ENCODE measurements around the gene CHD6.

Gene CHD6

DNA sequence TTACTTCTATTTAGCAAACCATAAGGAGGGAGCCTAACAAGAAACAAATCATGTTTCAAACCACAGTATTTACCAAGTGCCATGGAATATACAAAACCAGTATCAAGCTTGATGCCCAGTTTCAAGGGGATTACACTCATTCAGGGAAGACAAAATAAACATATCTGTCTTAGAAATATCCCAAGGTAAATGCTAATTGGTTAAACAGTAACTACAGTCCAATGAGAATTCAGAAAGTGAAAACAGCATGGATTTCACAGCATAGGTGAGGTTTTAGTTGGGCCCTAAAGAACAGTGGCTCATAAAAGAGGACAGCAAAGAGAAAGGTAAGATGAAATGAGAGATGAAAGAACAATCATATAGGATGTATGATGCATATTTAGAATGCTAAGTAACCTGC lies 110.3 kb downstream of the CHD6 start:
- no peak for DNase-seq

DNA sequence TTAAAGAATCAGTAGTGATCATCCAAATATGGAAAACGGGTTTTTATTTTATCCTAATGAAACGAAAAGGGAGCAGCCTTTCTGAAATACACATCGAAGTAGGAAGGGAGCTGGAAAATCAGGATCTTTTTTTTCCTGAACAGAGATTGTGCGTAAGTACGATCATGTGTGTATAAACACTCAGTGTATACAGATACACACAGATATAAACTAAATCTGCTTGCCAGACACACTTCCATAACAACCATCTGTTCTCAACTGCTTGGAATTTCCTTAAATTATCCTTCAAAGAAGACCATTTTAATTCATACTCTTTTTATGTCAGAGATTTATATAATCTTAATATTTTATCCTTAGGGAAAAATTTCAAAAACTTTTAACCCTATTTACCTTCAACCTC lies 110.7 kb downstream of the CHD6 start:
- no peak for DNase-seq

DNA sequence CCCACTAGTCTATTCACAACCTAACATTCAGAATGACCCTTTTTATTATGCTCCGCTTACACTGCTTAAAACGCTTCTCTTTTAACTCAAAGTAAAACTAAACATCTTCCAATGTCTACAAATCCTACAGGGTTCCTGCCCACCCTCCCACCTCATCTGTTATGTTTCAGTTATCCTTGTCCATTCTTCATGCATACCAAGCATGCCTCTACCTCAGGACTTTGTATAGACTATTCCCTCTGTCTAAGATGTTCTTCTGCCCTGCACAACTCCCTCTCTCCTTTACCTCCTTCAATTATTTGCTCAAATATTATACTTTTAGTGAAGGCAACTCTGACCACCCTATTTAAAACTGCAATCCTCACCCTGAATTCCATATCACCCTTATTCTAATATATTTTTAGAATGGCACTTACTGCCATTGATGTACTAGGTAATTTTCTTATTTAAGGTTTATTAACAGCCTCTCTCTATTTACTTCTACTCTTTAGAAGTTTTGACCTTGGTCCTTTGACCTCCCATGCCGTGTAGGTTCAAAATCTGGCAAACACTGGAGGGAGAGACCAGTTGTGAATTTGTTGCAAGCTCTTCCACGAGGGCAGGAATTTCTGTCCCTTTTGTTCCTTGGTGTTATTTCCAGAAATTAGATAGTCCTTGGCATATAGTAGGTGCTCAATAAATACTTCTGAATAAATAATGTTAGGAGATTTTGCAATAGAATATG lies 111.8 kb downstream of the CHD6 start:
- no peak for DNase-seq

DNA sequence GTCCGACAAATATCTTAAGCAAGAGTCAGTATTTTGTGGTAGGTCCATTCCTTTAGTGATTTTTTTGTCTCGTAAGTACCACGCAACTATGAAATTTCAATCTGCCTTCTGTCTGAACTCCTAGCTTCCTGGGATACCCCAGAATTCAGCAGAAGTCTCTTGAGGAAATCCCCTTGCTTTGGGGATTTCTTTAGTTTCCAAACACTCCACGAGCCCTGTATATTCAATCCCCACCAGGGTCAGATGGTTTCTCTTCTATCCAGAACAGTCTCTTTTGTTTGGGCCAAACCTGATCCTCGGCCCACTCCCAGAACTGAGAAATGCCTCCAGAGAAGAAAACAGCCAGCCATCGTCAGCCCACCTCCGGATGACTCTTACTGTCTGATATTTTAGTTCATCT lies 113.0 kb downstream of the CHD6 start:
- DNase-seq: no peak

DNA sequence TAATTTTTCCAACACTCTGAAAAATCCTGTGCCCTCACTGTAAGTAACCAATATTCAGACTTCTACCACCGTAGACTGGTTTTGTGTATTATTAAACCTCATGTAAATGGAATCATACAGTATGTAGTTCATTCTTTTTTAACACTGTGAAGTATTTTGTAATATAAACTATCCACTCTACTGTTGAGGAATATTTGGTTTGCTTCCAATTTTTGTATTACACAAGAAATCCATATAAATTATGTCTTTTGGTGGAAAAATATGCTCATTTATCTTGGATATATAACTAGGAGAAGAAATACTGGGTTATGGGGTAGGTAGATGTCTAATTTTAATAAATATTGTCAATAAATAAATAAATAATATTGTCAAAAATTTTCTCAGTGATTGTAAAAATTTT lies 116.8 kb downstream of the CHD6 start:
- DNase-seq: no peak

DNA sequence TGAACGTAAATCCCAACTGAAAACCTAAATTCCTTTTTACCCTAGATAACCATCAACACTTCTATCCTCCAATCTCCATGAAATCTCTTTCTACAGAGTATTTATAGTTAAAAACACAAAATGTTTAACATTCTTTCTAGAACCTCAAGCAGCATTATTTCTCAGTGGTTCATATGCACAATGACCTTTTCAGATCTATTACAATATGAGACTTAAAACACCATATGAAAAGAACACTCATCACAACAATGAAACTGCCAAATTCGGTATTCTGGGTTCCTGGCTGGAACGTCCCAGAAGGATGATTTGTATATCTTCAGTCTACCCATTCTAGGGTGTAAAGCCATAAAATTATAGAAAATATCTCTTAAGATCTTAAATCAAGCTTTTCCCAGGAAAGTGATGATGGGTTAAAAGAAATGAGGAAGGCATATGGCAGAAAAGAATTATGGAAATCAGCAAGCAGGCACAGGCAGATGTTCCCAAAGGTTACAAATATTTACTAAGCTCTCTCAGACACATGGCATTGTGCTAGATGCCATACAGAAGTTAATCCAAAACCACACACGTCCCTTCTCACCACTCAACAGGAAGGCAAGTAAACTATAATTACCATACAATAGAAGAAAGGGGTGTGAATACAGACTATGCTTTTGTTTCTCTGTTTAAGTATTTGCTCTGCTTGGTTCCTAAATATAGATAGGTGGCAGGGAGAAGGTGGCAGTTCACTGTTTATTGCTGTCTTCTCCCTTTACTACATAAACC lies 118.0 kb downstream of the CHD6 start:
- DNase-seq: no peak

DNA sequence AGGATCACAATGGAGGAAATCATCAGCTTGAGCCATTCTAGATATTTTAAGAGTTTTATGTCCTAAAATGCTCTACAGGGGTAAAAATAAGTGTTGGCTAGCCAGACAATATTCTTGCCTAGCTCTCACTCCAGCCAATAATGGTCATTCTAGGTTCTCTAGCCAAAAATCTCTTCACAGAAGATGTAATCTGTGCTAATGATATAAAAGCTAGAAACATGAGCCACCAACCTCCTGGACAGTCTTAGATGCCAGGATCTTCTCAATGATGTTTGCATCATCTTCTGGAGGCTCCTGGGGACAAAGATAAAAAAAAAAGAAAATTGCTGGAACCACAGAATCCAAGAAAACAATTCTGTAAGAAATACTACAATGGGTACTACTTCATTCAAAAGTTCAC lies 119.1 kb downstream of the CHD6 start:
- DNase-seq: no peak

DNA sequence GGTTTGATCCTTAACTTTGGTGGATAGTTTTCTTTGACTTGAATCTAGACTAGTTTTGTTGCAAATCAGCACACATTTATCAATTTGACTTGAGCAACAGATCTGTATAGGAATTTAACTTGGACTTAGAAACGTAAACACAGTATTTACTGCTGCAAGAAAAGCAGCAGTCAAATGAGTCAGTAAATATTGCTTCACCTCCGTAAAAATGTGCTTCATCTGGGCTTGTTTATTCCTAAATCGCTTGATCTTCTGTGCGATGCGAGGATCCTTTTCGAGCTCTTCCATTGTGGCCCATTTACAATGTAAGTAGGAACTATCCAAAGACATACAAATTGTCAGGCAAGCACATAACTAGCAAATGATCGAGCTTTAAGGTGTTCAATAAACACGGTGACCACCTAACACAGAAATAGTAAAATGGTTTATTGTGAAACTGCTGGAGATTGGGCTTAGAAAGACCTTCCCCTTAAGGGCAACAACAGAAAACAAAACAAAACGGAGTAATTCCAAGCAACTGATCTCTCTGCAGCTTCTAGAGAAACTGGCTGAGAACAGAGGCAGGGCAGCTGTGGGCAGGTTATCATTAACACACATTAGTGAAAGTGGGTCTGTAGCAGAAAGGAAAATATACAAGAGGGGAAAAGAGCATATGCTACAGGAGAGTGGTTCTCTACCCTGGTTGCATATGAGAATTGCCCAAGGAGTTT lies 120.8 kb downstream of the CHD6 start:
- DNase-seq: no peak

DNA sequence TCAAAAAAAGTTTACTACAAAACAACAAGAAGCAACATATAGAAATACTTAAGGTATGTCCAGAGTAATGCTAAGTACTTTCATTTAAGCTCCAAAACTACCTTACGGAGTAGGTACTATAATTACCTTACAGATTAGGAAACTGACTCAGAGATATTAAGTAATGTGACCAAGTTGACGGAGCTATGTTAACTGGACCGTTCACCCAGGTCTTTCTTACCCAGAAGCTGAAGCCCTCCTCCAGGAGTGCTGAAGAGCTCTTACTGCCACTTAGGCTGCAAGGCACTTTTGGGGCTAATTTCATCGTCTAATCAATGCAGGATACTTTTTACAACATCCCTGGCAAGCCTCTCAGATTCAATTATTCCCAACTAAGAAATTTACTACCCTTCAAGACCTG lies 123.7 kb downstream of the CHD6 start:
- no peak for DNase-seq

DNA sequence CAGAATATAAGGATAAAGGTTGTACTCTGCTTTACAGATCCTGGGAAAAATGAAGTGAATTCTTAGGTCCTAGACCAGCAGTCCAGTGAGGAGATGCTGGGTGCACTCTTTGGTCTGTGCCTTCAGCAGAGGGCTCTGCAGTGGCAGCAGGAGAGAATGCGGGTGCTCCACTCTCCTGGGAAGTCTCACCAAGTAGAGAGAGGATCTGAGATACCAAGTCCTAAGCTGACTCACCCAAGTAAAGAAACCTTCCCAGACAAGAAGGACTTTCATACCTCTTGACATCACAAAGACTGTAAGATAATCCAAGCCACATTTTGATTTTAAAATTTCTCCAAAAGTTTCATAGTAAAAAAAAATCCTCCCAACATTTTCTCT lies 134.6 kb downstream of the CHD6 start:
- DNase-seq: no peak

DNA sequence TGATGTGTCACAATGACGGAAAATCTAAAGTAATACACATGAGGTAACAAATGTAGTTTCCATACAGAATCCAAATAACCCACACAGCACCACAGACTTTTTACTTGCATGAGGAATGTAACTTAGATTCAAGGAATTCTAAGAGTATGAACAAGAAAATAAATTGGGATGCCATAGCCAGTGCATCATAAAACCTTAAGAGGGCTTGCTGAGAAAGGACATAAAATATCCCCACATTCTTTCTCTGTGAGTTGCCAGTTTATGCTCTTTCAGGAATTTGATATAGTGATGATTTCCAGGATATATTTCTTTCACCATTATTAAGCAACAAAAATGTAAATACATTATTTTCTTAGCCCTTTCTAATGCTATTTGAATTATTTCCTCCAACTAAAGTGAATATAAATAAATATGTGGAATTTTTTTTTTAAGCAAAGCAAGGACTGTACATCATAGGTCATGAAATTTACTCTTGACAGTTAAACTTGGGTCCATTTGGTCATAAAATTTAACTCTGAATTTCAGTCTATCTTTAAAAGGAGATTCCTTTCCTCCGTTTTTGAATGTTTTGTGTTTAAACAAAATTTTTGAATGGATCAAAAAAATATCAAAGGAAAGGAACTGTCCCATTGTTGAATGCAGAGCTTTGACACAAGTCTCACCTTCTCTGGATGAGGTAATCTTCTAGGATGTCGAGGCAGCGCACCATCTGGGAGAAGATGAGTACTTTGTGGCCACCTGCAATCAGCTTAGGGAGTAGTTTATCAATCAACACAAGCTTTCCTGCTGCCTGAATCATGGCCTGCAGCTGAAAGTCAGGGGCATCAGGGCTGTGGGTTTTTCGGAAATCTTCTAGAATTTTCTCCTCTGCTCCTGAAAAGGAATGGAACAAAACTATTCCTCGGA lies 135.3 kb downstream of the CHD6 start:
- no peak for DNase-seq

DNA sequence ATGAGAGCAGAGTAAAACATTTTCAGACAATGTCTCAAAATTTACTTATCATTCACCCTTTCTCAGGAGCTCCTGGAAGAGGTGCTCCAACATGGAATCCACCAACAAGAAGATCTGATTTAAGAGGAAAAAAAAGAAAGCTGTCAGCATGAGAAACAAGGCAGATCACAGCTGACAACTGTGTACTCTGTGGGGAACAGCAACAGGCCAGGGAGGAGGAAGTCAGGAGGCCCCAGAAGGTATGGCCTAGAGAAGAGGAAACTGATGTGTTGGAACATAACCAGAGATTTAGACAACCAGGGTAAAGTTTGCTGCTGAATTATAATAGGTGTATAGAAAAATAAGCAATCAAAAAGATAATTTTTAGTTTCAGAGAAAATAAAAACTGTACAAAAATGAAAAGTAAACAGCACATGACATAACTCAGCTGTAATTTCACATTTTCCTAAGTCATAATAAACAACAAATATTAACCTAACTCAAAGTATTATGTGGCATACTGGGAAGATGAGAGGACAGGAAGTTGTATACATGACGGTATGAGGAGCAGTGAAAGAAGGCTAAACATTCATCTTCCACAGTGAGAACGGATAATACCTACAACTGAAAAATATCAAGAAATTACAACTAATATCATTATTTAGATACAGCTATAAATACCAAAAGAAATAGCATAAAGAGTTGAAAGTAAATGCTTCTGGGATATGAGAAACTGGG lies 138.0 kb downstream of the CHD6 start:
- no peak for DNase-seq

DNA sequence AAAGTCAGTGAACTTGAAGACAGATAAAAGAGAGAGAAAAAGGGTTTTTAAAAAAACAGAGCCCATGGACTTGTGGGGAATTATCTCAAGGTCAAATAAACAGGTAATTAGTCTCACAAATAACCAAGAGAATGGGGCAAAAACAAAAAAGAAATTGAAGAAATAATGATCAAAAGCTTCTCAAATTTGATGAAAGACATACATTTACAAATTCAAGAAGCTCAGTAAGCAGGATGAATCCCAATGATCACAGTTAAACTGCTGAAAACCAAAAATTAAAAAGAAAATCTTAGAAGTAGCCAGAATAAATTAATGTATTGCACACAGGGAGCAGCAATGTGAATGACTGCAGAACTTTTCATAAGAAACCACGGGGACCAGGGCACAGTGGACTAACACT lies 139.1 kb downstream of the CHD6 start:
- DNase-seq: no peak

DNA sequence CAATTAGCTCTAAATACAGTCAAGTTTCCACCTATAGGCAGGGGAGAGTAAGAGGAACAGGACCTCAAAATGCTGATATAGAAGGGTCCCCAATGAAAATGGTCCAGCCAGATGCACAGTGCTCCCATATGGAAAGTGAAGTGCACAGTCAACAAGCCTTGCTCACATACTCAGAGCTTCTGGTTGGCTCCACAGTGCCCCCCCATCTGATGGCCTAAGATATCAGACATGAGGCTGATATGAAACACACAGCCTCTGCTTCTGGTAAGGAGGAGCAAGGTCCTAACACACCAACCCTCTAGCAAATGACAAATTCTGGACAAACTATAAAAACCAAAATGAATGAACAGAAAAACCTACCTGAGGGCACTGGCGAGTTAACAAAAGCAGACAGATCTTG lies 140.2 kb downstream of the CHD6 start:
- no peak for DNase-seq

DNA sequence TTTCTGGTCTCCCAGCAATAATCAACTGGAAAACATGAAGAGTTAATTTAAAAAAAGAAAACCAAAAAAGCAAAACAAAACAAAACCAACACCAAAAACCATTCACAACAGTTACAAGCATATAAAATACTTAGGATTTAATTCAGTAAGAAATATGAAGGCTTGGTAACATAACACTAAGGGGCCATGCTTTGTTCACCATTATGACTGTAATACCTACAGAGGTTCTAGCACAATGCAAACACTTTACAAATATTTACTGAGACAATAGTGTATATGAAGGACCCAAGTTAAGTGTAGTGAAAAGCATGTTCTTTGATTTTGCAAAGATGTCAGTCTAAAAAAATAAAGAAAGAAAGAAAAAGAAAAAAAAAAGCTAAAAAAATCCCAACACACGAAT lies 141.7 kb downstream of the CHD6 start:
- DNase-seq: no peak

DNA sequence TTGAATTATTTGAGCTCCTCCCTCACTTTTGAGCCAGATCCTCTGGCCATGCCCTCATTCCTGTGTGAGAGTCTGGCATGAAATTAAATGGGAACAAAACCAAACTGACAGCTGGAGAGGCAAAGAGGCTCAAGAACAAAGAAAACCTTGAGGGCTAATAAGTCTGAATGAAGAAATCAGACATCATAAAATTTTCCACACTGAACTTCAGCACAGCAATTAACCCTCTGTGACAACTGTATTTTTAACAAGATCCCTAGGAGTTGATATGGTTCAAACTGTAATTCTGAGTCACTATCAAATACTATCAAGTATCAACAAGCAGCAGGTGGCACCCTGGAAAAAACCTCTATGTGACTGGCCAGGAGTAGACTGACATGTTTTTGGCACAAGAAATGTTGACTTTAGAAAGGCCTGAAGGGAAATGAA lies 142.2 kb downstream of the CHD6 start:
- DNase-seq: no peak

DNA sequence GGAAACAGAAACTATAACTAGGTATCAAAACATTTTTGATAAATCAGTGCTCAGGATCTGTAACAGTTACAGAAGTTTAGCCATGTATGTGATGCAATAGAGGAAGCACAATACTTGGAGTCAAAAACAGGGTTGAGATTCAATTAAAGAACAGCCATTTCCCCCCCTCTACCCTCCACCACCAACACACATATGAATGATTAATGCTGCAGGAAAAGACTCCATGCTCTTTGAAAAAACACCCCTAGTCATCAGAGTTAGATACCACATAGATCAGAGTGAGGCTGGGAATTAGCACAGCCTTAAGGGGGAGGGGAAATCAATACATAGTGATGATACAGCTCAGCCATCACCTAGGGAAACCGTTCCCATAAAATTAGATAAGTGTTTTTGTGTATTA lies 142.7 kb downstream of the CHD6 start:
- no peak for DNase-seq

DNA sequence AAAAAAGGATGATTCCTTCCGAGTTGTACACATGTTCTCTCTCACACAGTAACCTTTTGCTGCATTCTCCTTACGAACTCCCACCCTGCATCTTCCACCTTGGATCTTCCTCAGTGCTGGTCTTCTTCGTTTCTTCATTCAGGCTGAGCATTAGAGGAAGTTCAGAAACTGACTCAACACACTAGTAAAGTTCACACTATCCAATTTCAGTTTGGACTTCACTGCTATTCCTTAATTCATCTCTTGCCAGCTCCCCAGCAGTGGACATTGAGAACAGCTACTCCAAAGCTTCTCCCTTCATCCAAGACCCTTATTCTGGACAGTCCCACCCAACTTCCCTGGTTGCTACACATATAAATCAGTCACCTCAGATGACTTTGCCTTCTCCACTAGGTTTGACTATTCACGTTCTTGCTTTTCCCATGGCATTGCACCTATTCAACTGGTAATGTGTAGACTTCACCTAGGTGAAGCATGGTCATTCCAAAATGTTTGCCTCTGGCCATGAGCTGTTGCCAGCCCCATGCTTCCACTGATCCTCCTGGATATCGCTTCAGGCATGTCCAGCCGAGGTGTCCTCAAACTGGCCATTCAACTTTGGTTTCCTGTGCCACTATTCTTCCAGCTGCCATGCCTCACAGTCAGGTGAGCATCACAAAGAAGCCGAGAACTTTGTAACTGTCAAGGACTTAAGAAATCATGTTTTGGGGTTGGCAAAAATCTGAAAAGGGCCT lies 147.6 kb downstream of the CHD6 start:
- DNase-seq: no peak

DNA sequence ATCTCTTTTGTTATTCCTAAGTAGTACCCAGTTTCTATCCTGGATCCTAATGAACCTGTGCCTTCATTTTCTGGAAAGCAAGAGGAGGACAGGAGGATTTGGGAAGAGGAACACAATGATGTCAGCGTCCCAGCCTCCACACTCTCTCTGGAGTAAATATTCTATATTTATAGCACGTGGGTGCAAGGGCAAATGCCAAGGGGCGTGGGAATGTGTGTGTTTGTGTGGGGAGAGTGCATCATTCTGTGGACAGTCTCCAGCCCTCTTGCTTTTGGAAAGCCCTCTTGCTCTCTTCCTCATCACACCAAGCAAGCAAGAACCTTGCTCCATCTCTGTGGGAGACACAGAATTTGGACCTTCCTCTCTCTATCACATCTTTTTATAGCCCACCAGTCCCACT lies 148.3 kb downstream of the CHD6 start:
- no peak for DNase-seq

DNA sequence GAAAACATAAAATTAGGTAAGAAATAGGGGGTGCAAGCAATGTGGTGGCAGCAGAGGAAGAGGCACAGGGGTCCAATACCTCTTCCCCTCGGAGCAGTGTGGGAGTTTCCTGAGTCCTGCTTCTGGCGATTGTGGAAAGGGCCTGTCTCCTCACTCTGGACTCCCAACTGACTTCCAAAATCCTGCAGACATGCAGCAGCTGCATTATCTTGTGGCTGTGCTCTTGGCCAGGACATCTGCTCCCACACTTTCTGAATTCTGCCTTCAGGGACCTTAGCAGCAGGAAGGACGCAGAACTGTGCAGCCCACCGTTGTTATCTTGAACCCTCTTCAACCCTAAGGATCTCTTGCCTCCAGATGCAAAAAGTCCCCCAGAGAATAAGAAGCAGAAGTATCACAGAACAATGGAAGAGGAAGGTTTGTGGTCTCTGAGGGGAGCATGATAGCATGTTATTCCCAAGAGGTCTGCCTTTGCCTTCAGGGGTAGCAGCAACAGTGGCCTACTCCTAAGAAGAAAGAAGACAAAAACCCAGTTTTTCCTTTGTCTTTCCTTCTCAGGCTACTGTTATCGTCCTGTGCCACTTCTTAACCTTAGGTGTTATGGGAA lies 149.1 kb downstream of the CHD6 start:
- no peak for DNase-seq

DNA sequence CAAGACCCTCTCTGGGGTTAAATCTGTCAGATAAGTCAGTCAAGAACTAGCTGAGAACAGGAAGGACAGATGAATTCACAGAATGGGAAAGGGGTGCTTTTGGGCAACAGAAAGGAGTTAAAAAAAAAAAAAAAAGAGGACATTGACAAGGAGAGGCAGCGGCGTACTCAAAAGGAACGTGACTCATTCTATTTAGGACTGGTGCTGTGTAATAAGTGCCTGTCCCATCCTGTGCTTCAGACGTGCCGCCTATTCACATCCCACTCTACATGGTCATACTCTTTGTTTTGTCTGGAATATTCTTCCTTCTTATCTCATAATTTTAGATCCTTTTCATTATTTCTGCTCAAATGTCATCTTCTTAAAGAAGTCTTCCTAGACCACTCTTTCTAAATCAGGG lies 150.5 kb downstream of the CHD6 start:
- no peak for DNase-seq
